Ascending aorta (tissue), 2 donors: ENCODE measurements around the gene FAM53A. TPM values are rescaled to one million over a fixed set of nuclear protein-coding genes. Genes with fewer than 3 reads are reported as not detected.

Experiments used
- DNase-seq, 2 donors: peaks; one replicate each; pipeline ENCODE4 v3.0.0-alpha.2; 2019; ENCODE audit warnings: low spot score in 2 of 2
- H3K27ac ChIP-seq, 2 donors: fragments of 200-600 bp; sonication (generic); one replicate each; pipeline ENCODE4 v1.5.1; 2016 to 2017; ENCODE audit warnings: mild to moderate bottlenecking in 1 of 2
- H3K27me3 ChIP-seq: fragments of 200-600 bp; sonication (generic); one replicate; pipeline ENCODE4 v1.5.1; 2017
- H3K36me3 ChIP-seq, 2 donors: fragments of 200-600 bp; sonication (generic); one replicate each; pipeline ENCODE4 v1.5.1; 2016
- H3K4me1 ChIP-seq, 2 donors: fragments of 200-600 bp; sonication (generic); one replicate each; pipeline ENCODE4 v1.5.1; 2016 to 2017; ENCODE audit warnings: mild to moderate bottlenecking in 1 of 2
- H3K4me3 ChIP-seq, 2 donors: fragments of 200-600 bp; sonication (generic); one replicate each; pipeline ENCODE4 v1.5.1; 2016 to 2017; ENCODE audit warnings: mild to moderate bottlenecking in 1 of 2
- H3K9me3 ChIP-seq, 2 donors: fragments of 200-600 bp; sonication (generic); one replicate each; pipeline ENCODE4 v1.5.1; 2016
- intact Hi-C: fragments of 100-400 bp; cut with DNase I; formaldehyde crosslinking; loops from one replicate; pipeline ENCODE4 v1.15.1; 2023
- total RNA-seq: library from RNA; depleted of rRNA; stranded (reverse); fragments of >200 nt; gene quantifications from one replicate; pipeline ENCODE4 v1.1.0, GENCODE V29; 2016
- TF ChIP-seq, protein P1 (sequence below), 3 experiments: fragments of 200-600 bp in 2 of 3; fragments of 450-650 bp in 1 of 3; sonication (generic) in 2 of 3; IDR thresholded peaks; one replicate each; pipeline ENCODE4 v1.5.1; 2016 to 2019; ENCODE audit warnings: antibody characterized with exemption in 3 of 3, mild to moderate bottlenecking in 1 of 3, moderate library complexity in 1 of 3

The FAM53A gene
- total RNA-seq, 1 donor from 2014 or later = not detected

DNA sequence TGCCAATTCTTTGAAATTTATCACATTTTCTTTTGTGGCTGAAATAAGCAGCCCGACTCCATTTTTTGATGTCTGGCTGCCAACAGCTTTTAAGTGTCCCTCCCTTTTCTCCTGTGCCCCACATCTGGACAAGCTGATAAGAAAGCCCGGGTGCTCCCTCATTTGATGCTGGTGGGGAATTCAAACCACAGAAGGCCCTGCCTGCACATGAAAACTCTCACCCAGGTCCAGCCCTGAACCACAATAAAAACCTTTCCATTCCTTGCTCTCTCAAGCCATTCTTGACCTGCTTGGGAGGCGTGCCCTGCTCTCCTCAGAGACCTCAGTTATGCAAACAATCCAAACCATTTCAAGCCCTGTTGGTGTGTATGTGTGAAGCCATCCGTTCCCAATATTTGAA is 93.9 kb downstream of the FAM53A start:
- DNase-seq = no peak
- Histone ChIP-seq H3K4me3 (no peak overlapping the region), H3K27ac (no peak overlapping the region), H3K9me3 (peaks cover 6 to 25% of the 10 kb centered on the region in 2 donors), H3K36me3 (no peaks in the 10 kb centered on the region), H3K27me3 (peaks cover 5% of the 10 kb centered on the region), H3K4me1 (no peaks in the 10 kb centered on the region)
- TF ChIP-seq, protein P1, sequence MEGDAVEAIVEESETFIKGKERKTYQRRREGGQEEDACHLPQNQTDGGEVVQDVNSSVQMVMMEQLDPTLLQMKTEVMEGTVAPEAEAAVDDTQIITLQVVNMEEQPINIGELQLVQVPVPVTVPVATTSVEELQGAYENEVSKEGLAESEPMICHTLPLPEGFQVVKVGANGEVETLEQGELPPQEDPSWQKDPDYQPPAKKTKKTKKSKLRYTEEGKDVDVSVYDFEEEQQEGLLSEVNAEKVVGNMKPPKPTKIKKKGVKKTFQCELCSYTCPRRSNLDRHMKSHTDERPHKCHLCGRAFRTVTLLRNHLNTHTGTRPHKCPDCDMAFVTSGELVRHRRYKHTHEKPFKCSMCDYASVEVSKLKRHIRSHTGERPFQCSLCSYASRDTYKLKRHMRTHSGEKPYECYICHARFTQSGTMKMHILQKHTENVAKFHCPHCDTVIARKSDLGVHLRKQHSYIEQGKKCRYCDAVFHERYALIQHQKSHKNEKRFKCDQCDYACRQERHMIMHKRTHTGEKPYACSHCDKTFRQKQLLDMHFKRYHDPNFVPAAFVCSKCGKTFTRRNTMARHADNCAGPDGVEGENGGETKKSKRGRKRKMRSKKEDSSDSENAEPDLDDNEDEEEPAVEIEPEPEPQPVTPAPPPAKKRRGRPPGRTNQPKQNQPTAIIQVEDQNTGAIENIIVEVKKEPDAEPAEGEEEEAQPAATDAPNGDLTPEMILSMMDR (IDR thresholded peaks at IDR 0.05) = no peak
- intact Hi-C loops = no loop called here

Other genes starting within 250 kb of the FAM53A start
- 218 TPM for gene SLBP, start 28.0 kb upstream of the FAM53A start, total RNA-seq
- 192 TPM for gene TMEM129, start 37.0 kb upstream of the FAM53A start, total RNA-seq
- 2.7 TPM for gene TACC3, start 37.2 kb upstream of the FAM53A start, total RNA-seq
- gene FGFR3, start 109.0 kb upstream of the FAM53A start, total RNA-seq = 3.7 TPM
- 37.7 TPM for gene LETM1, start 171.8 kb upstream of the FAM53A start, total RNA-seq
- gene NSD2, start 187.1 kb upstream of the FAM53A start, total RNA-seq = 19.9 TPM